ENCODE results near the gene HTT.

- TF ChIP-seq, protein P1, sequence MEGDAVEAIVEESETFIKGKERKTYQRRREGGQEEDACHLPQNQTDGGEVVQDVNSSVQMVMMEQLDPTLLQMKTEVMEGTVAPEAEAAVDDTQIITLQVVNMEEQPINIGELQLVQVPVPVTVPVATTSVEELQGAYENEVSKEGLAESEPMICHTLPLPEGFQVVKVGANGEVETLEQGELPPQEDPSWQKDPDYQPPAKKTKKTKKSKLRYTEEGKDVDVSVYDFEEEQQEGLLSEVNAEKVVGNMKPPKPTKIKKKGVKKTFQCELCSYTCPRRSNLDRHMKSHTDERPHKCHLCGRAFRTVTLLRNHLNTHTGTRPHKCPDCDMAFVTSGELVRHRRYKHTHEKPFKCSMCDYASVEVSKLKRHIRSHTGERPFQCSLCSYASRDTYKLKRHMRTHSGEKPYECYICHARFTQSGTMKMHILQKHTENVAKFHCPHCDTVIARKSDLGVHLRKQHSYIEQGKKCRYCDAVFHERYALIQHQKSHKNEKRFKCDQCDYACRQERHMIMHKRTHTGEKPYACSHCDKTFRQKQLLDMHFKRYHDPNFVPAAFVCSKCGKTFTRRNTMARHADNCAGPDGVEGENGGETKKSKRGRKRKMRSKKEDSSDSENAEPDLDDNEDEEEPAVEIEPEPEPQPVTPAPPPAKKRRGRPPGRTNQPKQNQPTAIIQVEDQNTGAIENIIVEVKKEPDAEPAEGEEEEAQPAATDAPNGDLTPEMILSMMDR (IDR thresholded peaks at IDR 0.05; ENCODE audit: low read depth, low read length, poor library complexity, severe bottlenecking): no peak
- no peak for TF ChIP-seq EZH2phosphoT487 (IDR thresholded peaks at IDR 0.05; ENCODE audit: borderline replicate concordance, low read length)
These were observed 159.1 kb downstream of the HTT start for GRCh38 chr4:3233391-3234071.
